GM19395 (cell line): ENCODE results near the gene ZNF451.

Experiments used
- ATAC-seq: cut with Tn5 transposase; IDR thresholded peaks from one replicate; pipeline ENCODE4 v1.9.1; 2021; ENCODE audit warnings: mild to moderate bottlenecking, moderate library complexity; ENCODE audit not compliant: unreplicated experiment

The ZNF451 gene

GRCh38 chr6:57147401-57147800, 57.4 kb downstream of the ZNF451 start:
- no peak for ATAC-seq

GRCh38 chr6:57147955-57148858, 58.2 kb downstream of the ZNF451 start:
- ATAC-seq = no peak

- no peak for ATAC-seq
Measured at GRCh38 chr6:57158658-57159057, 68.7 kb downstream of the ZNF451 start.

- ATAC-seq = no peak
Measured at GRCh38 chr6:57159127-57159526, 69.1 kb downstream of the ZNF451 start.

- no peak for ATAC-seq
Measured at GRCh38 chr6:57162028-57162427, 72.0 kb downstream of the ZNF451 start.

GRCh38 chr6:57162516-57162915, 72.5 kb downstream of the ZNF451 start:
- ATAC-seq = no peak

GRCh38 chr6:57163956-57164355, 74.0 kb downstream of the ZNF451 start:
- no peak for ATAC-seq

GRCh38 chr6:57165080-57165479, 75.1 kb downstream of the ZNF451 start:
- ATAC-seq = no peak

GRCh38 chr6:57172136-57173055, 82.4 kb downstream of the ZNF451 start, which contains the start of gene BAG2:
BAG2 (plus strand) TSS chr6:57172326; CDS start chr6:57172698, 372 bp downstream.
- ATAC-seq = peak; percentile 89

GRCh38 chr6:57173056-57173885, 83.3 kb downstream of the ZNF451 start:
- ATAC-seq = peak; percentile 22

- no peak for ATAC-seq
Measured at GRCh38 chr6:57173886-57174510, 84.0 kb downstream of the ZNF451 start.

- ATAC-seq = no peak
Measured at GRCh38 chr6:57174511-57174907, 84.5 kb downstream of the ZNF451 start.

GRCh38 chr6:57177545-57178265, 87.7 kb downstream of the ZNF451 start:
- ATAC-seq = no peak

- ATAC-seq = no peak
Measured at GRCh38 chr6:57180596-57180995, 90.6 kb downstream of the ZNF451 start.

GRCh38 chr6:57182017-57182432, 92.0 kb downstream of the ZNF451 start:
- ATAC-seq = no peak

- no peak for ATAC-seq
Measured at GRCh38 chr6:57183336-57183735, 93.3 kb downstream of the ZNF451 start.

GRCh38 chr6:57190140-57190539, 100.2 kb downstream of the ZNF451 start:
- no peak for ATAC-seq

GRCh38 chr6:57193177-57193576, 103.2 kb downstream of the ZNF451 start:
- ATAC-seq = no peak

- ATAC-seq = no peak
Measured at GRCh38 chr6:57195457-57195856, 105.5 kb downstream of the ZNF451 start.
